Sigmoid colon (tissue), 7 donors: ENCODE data around the gene SYCE1. TPM values are rescaled to one million over a fixed set of nuclear protein-coding genes. Genes with fewer than 3 reads are reported as not detected.

Experiments used
- DNase-seq: peaks from one replicate; pipeline ENCODE4 v3.0.0-alpha.2; 2019
- H3K27ac ChIP-seq, 4 donors: fragments of 200-600 bp; sonication (generic); one replicate each; pipeline ENCODE4 v1.5.1; 2016 to 2019; ENCODE audit warnings: mild to moderate bottlenecking in 1 of 4
- H3K27me3 ChIP-seq, 3 donors: fragments of 200-600 bp; sonication (generic); one replicate each; pipeline ENCODE4 v1.5.1; 2019; ENCODE audit warnings: mild to moderate bottlenecking in 1 of 3
- H3K36me3 ChIP-seq, 4 donors: fragments of 200-600 bp; sonication (generic); one replicate each; pipeline ENCODE4 v1.5.1; 2016 to 2019
- H3K4me1 ChIP-seq, 4 donors: fragments of 200-600 bp; sonication (generic); one replicate each; pipeline ENCODE4 v1.5.1; 2017 to 2019
- H3K4me3 ChIP-seq, 4 donors: fragments of 200-600 bp; sonication (generic); one replicate each; pipeline ENCODE4 v1.5.1; 2017 to 2019; ENCODE audit warnings: mild to moderate bottlenecking in 2 of 4, moderate library complexity in 1 of 4
- H3K9me3 ChIP-seq, 4 donors: fragments of 200-600 bp in 3 of 4; sonication (generic) in 3 of 4; one replicate each; pipeline versions ENCODE4 v1.5.1 to v1.6.1; 2013 to 2019
- EP300 ChIP-seq, 4 donors: sonication (generic); formaldehyde crosslinking; IDR thresholded peaks; one replicate each; pipeline ENCODE4 v1.6.1; 2017; ENCODE audit warnings: antibody characterized with exemption in 4 of 4
- POLR2A ChIP-seq, 2 donors: fragments of 450-650 bp; IDR thresholded peaks; one replicate each; pipeline ENCODE4 v1.6.1; 2016; ENCODE audit warnings: antibody characterized with exemption in 2 of 2, mild to moderate bottlenecking in 2 of 2, moderate library complexity in 2 of 2
- POLR2AphosphoS5 ChIP-seq, 4 donors: sonication (generic); formaldehyde crosslinking; IDR thresholded peaks; one replicate each; pipeline ENCODE4 v1.6.1; 2017; ENCODE audit warnings: antibody characterized with exemption in 4 of 4
- WGBS, 2 donors: extraction: QIAGEN DNeasy Blood & Tissue Kit; methylation state at CpG; one replicate each; pipeline ENCODE4 v1.1.7; 2013; 5-methylcytosine and 5-hydroxymethylcytosine counted together
- intact Hi-C: fragments of 100-400 bp; cut with DNase I; formaldehyde crosslinking; loops from one replicate; pipeline ENCODE4 v1.15.1; 2023
- polyA plus RNA-seq, 3 donors: library from polyadenylated mRNA; stranded (reverse); fragments of 200-250 nt; gene quantifications; one replicate each; pipeline ENCODE4 v1.2.3, GENCODE V29; 2013
- total RNA-seq, 4 donors: library from RNA; depleted of rRNA; stranded (reverse); fragments of >200 nt; gene quantifications; one replicate each; pipeline ENCODE4 v1.1.0, GENCODE V29; 2016
- TF ChIP-seq, protein P1 (sequence below), 4 experiments: fragments of 450-650 bp in 3 of 4; fragments of 200-600 bp in 1 of 4; IDR thresholded peaks; one replicate each; pipeline ENCODE4 v1.5.1; 2016 to 2019; ENCODE audit warnings: antibody characterized with exemption in 4 of 4, mild to moderate bottlenecking in 3 of 4, moderate library complexity in 2 of 4
- donor health status: healthy with polysubstance abuse.
- donor health status: Bipolar disorder and iron deficiency.
- donor health status: healthy.

Gene SYCE1
- total and polyA plus RNA-seq, 7 donors: 0.15 to 6.1 (median 1.2) TPM; not detected in 4

DNA sequence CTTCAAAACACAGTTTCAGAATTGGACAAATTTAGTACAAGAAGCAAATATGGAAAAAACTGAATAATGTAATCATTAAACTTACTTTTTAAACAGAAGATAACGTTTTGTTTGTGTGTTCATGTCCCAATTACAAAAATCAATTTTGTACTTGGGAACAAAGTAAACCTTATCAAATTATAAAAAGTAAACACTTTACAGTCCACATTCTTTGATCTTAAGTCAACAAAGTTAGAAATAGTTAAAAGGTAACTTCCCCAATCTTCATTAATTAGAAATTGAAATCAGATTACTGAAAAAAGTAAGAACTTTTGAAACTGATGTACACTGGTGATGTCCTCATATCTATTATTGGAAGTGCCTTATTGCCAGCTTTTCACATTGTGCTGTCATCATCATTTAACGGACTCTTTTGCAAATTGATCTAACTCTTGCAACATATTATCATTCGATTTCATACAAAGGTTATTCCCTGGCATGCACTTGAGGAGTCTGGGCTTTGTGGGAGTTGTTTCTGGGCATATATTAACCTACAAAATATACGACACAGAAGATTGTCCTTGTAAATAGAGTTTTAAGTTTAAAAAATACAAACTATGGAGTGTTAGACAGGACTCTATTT lies 53.4 kb downstream of the SYCE1 start:
- Histone ChIP-seq H3K27ac (no peak overlapping the region), H3K9me3 (peaks cover 0 to 6% (median 1%) of the 10 kb centered on the region in 4 donors), H3K4me1 (no peaks in the 10 kb centered on the region), H3K36me3 (no peaks in the 10 kb centered on the region), H3K27me3 (no peaks in the 10 kb centered on the region), H3K4me3 (no peak overlapping the region)
- WGBS, 2 donors: 39 to 52% methylated on average over 4 of the region's 4 CpGs
- TF ChIP-seq, protein P1, sequence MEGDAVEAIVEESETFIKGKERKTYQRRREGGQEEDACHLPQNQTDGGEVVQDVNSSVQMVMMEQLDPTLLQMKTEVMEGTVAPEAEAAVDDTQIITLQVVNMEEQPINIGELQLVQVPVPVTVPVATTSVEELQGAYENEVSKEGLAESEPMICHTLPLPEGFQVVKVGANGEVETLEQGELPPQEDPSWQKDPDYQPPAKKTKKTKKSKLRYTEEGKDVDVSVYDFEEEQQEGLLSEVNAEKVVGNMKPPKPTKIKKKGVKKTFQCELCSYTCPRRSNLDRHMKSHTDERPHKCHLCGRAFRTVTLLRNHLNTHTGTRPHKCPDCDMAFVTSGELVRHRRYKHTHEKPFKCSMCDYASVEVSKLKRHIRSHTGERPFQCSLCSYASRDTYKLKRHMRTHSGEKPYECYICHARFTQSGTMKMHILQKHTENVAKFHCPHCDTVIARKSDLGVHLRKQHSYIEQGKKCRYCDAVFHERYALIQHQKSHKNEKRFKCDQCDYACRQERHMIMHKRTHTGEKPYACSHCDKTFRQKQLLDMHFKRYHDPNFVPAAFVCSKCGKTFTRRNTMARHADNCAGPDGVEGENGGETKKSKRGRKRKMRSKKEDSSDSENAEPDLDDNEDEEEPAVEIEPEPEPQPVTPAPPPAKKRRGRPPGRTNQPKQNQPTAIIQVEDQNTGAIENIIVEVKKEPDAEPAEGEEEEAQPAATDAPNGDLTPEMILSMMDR (IDR thresholded peaks at IDR 0.05): no peak
- TF ChIP-seq POLR2AphosphoS5 (IDR thresholded peaks at IDR 0.05) (no peak), EP300 (IDR thresholded peaks at IDR 0.05) (no peak)
- no peak for DNase-seq
- intact Hi-C loops: no loop called here

DNA sequence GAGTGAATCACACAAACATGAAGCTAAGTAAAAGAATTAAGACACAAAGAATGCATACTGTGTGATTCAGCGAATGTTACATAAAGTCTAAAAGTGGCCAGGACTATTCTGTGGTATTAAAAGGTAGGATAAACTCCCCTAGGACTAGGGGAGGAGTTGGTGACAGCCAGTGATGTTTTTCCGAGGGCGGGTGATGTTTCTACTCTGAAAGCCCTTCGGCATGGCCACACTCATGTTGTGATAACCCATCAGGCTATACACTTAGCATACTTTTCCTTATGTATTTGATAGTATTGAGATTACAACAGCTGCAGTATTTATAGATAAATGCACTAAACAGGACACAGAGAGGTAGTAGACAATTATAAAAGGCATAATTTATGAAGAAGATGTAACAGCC lies 54.0 kb downstream of the SYCE1 start:
- intact Hi-C loops: no loop called here
- Histone ChIP-seq H3K4me1 (no peaks in the 10 kb centered on the region), H3K27ac (no peak overlapping the region), H3K4me3 (no peak overlapping the region), H3K9me3 (peaks cover 0 to 6% (median 1%) of the 10 kb centered on the region in 4 donors), H3K36me3 (no peaks in the 10 kb centered on the region), H3K27me3 (no peaks in the 10 kb centered on the region)
- 76 to 79% methylated on average over 4 of the region's 4 CpGs for WGBS, 2 donors
- no peak for DNase-seq
- TF ChIP-seq, protein P1 (IDR thresholded peaks at IDR 0.05): no peak
- TF ChIP-seq POLR2AphosphoS5 (IDR thresholded peaks at IDR 0.05) (no peak), POLR2A (IDR thresholded peaks at IDR 0.05) (no peak), EP300 (IDR thresholded peaks at IDR 0.05) (no peak)

DNA sequence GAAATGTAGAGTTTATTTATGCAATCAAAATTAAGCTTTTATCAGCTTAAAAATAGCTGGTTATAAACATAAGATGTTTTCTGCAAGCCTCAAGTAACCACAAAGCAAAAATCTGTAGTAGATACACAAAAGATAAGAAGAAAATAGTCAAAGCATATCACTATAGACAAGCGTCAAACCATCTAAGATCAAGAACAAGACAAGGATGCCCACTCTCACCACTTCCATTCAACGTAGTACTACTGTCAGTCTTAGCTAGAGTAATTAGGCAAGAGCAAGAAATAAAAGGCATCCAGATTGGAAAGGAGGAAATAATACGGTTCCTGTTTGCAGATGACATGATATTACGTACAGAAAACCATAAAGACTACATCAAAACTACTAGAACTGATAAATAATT lies 55.7 kb downstream of the SYCE1 start:
- no peaks in the 10 kb centered on the region for H3K36me3 ChIP-seq
- DNase-seq: no peak
- intact Hi-C loops: no loop called here
- no peak overlapping the region for H3K27ac ChIP-seq
- TF ChIP-seq EP300 (IDR thresholded peaks at IDR 0.05): no peak
- TF ChIP-seq, protein P1 (IDR thresholded peaks at IDR 0.05): no peak
- TF ChIP-seq POLR2A (IDR thresholded peaks at IDR 0.05): no peak
- TF ChIP-seq POLR2AphosphoS5 (IDR thresholded peaks at IDR 0.05): no peak
- 68 to 76% methylated on average over 4 of the region's 4 CpGs for WGBS, 2 donors
- H3K9me3 ChIP-seq: peaks cover 0 to 6% (median 1%) of the 10 kb centered on the region in 4 donors
- no peaks in the 10 kb centered on the region for H3K4me1 ChIP-seq
- no peaks in the 10 kb centered on the region for H3K27me3 ChIP-seq
- H3K4me3 ChIP-seq: no peak overlapping the region

Other genes starting within 250 kb of the SYCE1 start
- 1 to 10 TPM; 1.3 to 6.8 (median 5.4) TPM for gene CALY, start 228.7 kb downstream of the SYCE1 start, total RNA-seq
- gene CALY, start 228.7 kb downstream of the SYCE1 start, polyA plus RNA-seq: 1 to 10 TPM in 1 of 3 donors, not detected in 2; 1.4 TPM
- gene PRAP1, start 218.2 kb downstream of the SYCE1 start, total RNA-seq: 1 to 10 TPM in 1 of 4 donors, not detected in 3; 2.9 TPM
- 100 to 1,000 TPM in 1 of 3 donors, 10 to 100 TPM in 2; 73.4 to 102 (median 88.9) TPM for gene PRAP1, start 218.2 kb downstream of the SYCE1 start, polyA plus RNA-seq
- gene FUOM, start 207.6 kb downstream of the SYCE1 start, total RNA-seq: 10 to 100 TPM in 2 of 4 donors, 1 to 10 TPM in 2; 8.0 to 25.7 (median 12.8) TPM
- 10 to 100 TPM; 39.0 to 98.0 (median 48.9) TPM for gene FUOM, start 207.6 kb downstream of the SYCE1 start, polyA plus RNA-seq
- gene ECHS1, start 192.2 kb downstream of the SYCE1 start, total RNA-seq: 10 to 100 TPM; 58.6 to 87.0 (median 65.6) TPM
- 100 to 1,000 TPM; 187 to 360 (median 220) TPM for gene ECHS1, start 192.2 kb downstream of the SYCE1 start, polyA plus RNA-seq
- 10 to 100 TPM in 3 of 4 donors, 1 to 10 TPM in 1; 6.4 to 11.8 (median 11.0) TPM for gene PAOX, start 186.3 kb downstream of the SYCE1 start, total RNA-seq
- 1 to 10 TPM; 5.4 to 8.7 (median 6.5) TPM for gene PAOX, start 186.3 kb downstream of the SYCE1 start, polyA plus RNA-seq
- 10 to 100 TPM; 14.0 to 28.8 (median 17.0) TPM for gene MTG1, start 171.4 kb downstream of the SYCE1 start, total RNA-seq
- 10 to 100 TPM; 27.6 to 63.6 (median 30.3) TPM for gene MTG1, start 171.4 kb downstream of the SYCE1 start, polyA plus RNA-seq
- 1 to 10 TPM in 1 of 4 donors, under 1 TPM in 2, not detected in 1; 0.41 to 1.1 (median 0.71) TPM for gene SPRN, start 141.0 kb downstream of the SYCE1 start, total RNA-seq
- under 1 TPM in 2 of 3 donors, not detected in 1; under 0.01 to 0.28 TPM for gene SPRN, start 141.0 kb downstream of the SYCE1 start, polyA plus RNA-seq
- 1 to 10 TPM; 1.3 to 4.7 (median 3.4) TPM for gene SCART1, start 111.6 kb downstream of the SYCE1 start, total RNA-seq
- gene SCART1, start 111.6 kb downstream of the SYCE1 start, polyA plus RNA-seq: under 1 TPM in 1 of 3 donors, not detected in 2; 0.99 TPM
- 1 to 10 TPM; 1.2 to 7.2 (median 4.5) TPM for gene CYP2E1, start 38.2 kb downstream of the SYCE1 start, total RNA-seq
- gene CYP2E1, start 38.2 kb downstream of the SYCE1 start, polyA plus RNA-seq: under 1 TPM in 1 of 3 donors, not detected in 2; 0.66 TPM
- not detected for gene FRG2B, start 61.2 kb upstream of the SYCE1 start, total RNA-seq
- not detected for gene FRG2B, start 61.2 kb upstream of the SYCE1 start, polyA plus RNA-seq